ENCODE data around the gene PLK3.

DNA sequence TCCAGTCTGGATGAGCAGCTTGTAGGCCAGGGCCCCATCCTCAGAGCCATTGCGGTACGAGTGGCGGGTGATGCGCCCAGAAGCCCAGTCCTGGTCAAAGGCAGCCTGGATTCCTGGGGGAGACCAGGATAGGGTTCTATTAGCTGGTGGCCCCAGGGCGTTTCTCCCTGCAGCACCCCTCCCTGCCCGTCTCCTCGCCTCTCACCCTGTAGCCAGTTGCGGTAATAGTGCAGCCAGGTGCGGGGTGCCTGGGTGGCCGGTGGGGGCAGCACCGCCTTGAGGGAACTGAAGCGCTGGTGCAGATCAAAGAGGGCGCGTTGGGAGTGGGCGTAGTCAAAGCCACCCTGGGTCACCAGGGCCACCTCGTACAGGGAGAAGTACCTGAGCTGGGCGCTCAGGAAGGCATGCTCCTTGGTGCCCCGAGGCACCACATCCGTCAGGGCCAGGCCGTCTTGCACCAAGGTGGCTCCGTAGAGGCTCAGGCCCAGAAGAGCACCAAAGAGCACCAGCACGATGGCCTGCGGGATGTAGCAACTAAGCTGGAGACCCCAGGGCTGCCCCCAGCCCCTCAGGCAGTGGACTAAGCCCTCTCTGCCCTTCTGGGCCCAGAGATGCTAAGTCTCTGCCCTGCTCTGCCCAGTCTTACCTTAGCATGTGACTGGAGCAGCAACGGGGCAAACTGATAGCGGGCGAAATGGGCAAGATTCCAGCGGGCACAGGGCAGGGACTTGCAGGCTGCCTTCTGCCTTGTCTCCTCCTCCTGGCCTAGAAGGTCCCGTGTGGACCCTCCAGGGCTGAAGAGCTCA, 27.2 kb downstream of the PLK3 start:
- TF ChIP-seq, protein P1, sequence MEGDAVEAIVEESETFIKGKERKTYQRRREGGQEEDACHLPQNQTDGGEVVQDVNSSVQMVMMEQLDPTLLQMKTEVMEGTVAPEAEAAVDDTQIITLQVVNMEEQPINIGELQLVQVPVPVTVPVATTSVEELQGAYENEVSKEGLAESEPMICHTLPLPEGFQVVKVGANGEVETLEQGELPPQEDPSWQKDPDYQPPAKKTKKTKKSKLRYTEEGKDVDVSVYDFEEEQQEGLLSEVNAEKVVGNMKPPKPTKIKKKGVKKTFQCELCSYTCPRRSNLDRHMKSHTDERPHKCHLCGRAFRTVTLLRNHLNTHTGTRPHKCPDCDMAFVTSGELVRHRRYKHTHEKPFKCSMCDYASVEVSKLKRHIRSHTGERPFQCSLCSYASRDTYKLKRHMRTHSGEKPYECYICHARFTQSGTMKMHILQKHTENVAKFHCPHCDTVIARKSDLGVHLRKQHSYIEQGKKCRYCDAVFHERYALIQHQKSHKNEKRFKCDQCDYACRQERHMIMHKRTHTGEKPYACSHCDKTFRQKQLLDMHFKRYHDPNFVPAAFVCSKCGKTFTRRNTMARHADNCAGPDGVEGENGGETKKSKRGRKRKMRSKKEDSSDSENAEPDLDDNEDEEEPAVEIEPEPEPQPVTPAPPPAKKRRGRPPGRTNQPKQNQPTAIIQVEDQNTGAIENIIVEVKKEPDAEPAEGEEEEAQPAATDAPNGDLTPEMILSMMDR (IDR thresholded peaks at IDR 0.05) = peak; percentile 35
- TF ChIP-seq EZH2 (IDR thresholded peaks at IDR 0.05) (no peak), EZH2phosphoT487 (IDR thresholded peaks at IDR 0.05) (no peak)

Data from neural progenitor cell (in vitro differentiated cells).